ENCODE results near the gene CRELD1. TPM values are rescaled to one million over a fixed set of nuclear protein-coding genes. Genes with fewer than 3 reads are reported as not detected.
"Not testable (repeated sequence)": the region's sequence is repeated elsewhere in the genome, so short reads cannot be mapped to it uniquely, and the experiment has no call there.

CRELD1 gene
- total RNA-seq, 1 donor = 22.1 TPM

DNA sequence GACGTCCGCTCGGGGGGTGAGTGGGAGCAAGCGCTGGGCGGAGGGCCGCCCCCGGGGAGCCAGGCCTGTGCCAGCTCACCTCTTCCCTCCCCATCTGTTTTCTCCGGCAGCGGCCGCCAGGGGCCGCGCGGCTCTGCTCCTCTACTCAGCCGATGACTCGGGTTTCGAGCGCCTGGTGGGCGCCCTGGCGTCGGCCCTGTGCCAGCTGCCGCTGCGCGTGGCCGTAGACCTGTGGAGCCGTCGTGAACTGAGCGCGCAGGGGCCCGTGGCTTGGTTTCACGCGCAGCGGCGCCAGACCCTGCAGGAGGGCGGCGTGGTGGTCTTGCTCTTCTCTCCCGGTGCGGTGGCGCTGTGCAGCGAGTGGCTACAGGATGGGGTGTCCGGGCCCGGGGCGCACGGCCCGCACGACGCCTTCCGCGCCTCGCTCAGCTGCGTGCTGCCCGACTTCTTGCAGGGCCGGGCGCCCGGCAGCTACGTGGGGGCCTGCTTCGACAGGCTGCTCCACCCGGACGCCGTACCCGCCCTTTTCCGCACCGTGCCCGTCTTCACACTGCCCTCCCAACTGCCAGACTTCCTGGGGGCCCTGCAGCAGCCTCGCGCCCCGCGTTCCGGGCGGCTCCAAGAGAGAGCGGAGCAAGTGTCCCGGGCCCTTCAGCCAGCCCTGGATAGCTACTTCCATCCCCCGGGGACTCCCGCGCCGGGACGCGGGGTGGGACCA, 632 bp upstream of the CRELD1 start:
- DNase-seq (ENCODE audit: low read depth in 2 of 3, low spot score in 2 of 3) = peak; percentile 75 to 94 (median 94)

DNA sequence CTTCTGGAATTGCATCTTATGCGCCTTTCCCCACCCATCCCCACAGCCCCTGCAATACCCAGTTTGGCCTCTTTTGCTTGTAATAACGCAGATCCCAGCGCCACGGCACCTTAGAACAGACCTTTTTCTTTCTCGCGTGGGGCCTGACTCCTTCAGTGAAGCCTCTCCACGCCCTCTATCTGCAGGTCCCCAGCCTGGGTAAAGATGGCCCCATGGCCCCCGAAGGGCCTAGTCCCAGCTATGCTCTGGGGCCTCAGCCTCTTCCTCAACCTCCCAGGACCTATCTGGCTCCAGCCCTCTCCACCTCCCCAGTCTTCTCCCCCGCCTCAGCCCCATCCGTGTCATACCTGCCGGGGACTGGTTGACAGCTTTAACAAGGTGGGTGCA, 594 bp downstream of the CRELD1 start:
- peak in 1 of 3 donors; percentile 68 for DNase-seq (ENCODE audit: low read depth in 2 of 3, low spot score in 2 of 3)

DNA sequence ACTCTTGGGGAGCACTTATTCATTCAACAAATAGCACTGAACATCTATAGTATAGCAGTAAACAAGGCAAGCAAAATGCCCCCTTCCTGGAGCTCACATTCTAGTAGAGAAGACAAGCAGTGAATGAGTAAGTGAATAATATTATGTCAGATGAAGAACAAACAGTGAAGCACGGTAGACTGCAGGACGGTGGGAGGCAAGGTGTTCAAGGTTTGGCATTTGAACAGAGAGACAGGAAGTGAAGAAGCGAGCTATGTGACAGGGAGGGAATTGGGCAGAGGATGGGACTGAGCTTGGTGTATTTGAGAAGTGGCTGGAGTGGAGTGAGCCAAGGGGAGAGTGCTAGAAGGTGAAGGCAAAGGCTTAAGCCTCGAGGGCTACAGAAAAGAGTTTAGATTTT, 1.4 kb downstream of the CRELD1 start:
- DNase-seq (ENCODE audit: low read depth in 2 of 3, low spot score in 2 of 3) = no peak

DNA sequence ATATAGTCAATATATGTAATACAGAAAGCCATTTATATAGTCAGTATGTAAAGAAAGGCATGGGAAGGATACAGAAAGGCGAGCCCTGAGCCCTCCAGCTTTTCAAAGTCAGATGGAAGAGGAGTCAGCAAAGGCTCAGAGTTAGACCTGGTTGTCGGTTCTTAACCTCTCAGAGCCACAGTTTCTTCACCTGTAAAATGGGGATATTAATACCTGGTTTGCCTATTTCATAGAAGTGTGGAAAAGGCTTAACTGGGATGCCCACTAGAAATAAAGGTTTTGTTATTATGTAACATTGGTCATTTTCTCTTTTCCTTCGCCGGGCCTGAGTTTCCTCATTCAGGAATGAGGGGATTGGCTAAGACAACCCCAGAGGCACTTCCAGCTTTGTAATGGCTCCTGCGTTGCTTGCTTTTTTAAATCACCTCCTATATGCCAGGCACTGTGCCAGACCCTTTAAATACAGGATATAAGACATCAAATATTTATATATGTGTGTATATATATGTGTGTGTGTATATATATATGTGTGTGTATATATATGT, 2.4 kb downstream of the CRELD1 start:
- DNase-seq (ENCODE audit: low read depth in 2 of 3, low spot score in 2 of 3) = no peak

DNA sequence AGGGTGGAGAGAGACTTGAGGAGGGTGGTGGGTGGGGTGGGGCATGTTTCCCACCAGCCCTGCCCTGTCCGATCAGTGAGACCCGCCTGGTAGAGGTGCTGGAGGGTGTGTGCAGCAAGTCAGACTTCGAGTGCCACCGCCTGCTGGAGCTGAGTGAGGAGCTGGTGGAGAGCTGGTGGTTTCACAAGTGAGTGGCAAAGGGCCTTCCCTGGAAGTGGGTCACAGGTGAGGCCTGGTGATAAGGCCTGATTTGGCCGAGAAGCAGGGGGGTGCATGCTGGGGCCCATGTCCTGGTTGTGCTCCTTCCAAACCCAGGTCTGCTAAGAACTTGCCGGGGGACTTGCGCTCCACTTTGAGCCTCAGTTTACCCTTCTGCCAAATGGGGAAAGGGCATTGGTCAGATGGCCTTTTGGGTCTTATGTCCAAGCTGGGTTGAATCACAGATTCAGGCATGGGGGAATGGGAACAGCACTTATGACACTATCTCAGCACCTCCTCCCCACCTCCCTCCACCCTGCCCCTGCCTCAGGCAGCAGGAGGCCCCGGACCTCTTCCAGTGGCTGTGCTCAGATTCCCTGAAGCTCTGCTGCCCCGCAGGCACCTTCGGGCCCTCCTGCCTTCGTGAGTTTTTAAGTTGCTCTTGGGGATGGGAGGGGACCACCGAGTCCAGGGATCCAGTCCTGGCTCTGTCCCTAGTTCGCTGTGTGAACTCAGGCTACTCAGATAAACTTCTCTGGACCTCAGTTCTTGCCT, 4.0 kb downstream of the CRELD1 start:
- DNase-seq (ENCODE audit: low read depth in 2 of 3, low spot score in 2 of 3) = no peak

DNA sequence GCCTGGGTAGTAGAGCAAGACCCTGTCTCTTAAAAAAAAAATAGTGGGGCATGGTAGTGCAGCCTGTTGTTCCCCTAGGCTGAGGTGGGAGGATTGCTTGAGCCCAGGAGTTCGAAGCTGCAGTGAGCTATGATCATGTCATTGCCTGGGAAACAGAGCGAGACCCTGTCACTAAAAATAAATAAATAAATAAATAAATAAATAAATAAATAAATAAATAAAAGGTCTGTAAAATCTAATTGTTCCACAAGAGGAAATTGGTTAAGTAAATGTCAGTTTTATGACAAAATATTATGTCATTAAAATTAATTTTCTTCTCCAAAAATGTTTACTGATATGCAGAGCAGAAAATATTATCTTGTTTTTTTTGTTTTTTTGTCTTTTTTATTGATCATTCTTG, 5.3 kb downstream of the CRELD1 start:
- no peak for DNase-seq (ENCODE audit: low read depth in 2 of 3, low spot score in 2 of 3)

DNA sequence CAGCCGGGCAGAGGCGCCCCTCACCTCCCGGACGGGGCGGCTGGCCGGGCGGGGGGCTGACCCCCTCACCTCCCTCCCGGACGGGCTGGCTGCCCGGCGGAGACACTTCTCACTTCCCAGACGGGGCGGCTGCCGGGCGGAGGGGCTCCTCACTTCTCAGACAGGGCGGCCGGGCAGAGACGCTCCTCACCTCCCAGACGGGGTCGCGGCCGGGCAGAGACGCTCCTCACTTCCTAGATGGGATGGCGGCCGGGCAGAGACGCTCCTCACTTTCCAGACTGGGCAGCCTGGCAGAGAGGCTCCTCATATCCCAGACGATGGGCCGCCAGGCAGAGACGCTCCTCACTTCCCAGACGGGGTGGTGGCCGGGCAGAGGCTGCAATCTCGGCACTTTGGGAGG, 6.3 kb downstream of the CRELD1 start:
- DNase-seq (ENCODE audit: low read depth in 2 of 3, low spot score in 2 of 3) = not testable (repeated sequence)

DNA sequence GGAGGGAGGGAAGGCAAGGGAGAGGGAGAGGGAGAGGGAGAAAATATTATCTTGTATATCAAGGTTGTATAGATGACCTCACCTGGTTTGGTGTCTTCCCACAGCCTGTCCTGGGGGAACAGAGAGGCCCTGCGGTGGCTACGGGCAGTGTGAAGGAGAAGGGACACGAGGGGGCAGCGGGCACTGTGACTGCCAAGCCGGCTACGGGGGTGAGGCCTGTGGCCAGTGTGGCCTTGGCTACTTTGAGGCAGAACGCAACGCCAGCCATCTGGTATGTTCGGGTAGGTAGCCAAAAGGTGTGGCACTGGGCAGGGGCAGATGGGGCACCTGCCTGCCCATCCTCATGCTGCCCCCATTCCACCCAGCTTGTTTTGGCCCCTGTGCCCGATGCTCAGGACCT, 7.1 kb downstream of the CRELD1 start:
- no peak for DNase-seq (ENCODE audit: low read depth in 2 of 3, low spot score in 2 of 3)

DNA sequence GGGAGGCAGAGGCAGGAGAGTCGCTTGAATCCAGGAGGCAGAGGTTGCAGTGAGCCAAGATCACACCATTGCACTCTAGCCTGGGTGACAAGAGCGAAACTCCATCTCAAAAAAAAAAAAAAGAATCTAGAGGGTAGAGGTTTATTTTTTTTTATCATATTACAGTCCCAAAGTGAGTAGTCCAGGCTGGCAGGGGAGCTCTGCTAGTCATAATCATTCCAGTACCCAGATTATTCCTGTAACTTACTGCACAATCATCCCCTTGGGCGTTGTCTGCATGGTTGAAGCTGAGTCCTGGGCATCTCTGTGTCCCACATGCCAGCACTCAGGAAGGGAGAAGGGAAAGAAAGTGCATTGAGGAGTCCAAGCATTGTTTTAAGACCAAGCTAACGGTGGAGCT, 8.5 kb downstream of the CRELD1 start:
- DNase-seq (ENCODE audit: low read depth in 2 of 3, low spot score in 2 of 3) = no peak

DNA sequence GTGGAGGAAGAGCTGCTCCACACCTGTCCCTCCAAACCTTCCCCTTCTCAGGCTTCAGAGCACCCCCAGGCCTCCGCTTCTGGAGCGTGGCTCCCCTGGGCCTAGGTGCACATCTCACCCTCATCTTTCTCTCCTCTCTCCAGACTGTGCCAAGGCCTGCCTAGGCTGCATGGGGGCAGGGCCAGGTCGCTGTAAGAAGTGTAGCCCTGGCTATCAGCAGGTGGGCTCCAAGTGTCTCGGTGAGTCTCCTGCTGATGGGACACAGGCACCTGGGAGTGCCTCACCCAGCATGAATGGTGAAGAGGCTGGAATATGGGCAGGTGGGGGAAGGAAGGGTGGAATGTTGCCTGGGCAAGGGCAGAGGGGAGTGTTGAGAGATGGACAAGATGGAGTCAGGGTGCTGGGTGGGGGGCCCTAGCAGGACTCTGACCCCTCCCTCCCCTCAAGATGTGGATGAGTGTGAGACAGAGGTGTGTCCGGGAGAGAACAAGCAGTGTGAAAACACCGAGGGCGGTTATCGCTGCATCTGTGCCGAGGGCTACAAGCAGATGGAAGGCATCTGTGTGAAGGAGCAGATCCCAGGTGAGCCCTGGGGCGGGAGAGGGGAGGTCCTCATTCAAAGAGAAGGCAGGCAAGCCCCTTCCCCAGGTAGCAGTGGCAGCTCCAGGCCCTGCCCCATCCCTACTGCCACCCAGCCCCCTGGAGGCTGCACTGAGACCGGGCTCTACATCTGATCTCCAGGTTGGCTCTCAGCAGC, 9.5 kb downstream of the CRELD1 start:
- no peak for DNase-seq (ENCODE audit: low read depth in 2 of 3, low spot score in 2 of 3)

DNA sequence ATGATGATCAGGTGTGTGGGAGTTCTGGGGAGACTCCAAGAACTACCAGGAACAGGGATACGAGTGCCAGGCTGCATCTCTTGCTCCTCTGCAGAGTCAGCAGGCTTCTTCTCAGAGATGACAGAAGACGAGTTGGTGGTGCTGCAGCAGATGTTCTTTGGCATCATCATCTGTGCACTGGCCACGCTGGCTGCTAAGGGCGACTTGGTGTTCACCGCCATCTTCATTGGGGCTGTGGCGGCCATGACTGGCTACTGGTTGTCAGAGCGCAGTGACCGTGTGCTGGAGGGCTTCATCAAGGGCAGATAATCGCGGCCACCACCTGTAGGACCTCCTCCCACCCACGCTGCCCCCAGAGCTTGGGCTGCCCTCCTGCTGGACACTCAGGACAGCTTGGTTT, 10.6 kb downstream of the CRELD1 start:
- no peak for DNase-seq (ENCODE audit: low read depth in 2 of 3, low spot score in 2 of 3)

DNA sequence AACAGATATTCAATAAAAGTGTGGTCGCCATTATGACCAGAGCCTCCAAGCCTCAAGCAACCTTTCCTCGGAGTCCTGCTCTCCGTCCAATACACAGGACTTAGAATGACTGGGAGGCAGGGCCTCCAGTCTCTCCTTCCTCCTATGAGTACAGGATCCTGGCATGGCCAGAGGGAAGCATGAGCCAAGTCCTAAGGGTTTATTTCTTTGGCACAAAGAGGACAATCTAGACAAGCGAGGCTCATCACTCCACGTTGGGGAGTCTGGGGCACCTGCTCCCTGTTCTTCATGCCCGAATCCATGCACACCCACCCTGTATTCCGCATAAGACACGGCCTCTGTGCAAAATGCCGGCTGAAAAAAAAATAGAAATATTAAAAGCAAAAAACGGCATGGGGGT, 11.7 kb downstream of the CRELD1 start:
- no peak for DNase-seq (ENCODE audit: low read depth in 2 of 3, low spot score in 2 of 3)

DNA sequence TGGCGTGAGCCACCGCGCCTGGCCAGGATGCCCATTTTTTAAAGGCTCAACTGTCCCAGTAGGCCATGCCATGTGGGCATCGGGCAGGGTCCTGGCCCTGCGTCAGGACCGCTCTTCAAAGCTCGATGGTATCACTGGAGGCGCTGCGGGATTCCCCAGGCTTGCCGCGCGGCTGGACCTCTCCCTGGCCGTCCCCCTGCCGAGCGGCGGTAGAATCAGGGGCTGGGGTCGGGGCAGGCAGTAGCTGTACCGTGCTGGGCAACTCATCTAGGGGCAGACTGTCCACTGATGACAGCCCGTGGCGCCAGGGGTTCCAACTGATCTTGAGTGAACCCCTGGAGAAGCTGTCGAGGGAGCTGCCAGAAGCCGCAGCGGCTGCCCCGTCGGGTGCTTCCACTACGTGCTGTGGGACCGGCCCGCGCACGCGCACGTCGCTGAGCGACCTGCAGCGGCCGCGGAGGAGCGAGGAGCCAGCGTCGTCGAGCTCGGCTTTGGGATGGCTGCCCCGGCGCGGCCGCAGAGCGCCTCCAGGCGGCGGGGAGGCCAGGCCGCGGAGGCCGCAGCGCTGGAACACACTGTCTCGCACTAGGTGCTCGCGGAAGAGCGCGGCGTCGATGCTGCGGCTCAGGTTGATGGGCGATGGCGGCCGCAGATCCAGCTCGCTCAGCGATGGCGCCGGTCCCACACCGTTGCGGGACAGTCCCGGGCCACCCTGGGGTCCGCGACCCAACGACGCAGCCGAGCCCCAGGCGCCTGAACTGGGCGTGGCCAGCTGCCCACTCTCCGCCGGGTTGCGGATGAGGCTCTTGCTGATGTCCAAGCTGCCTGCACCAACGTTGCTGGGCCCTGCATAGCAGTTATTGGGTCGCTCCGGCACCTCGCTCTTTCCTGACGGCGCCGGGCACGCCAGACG, 12.7 kb downstream of the CRELD1 start:
- peak; percentile 41 to 90 (median 86) for DNase-seq (ENCODE audit: low read depth in 2 of 3, low spot score in 2 of 3)

DNA sequence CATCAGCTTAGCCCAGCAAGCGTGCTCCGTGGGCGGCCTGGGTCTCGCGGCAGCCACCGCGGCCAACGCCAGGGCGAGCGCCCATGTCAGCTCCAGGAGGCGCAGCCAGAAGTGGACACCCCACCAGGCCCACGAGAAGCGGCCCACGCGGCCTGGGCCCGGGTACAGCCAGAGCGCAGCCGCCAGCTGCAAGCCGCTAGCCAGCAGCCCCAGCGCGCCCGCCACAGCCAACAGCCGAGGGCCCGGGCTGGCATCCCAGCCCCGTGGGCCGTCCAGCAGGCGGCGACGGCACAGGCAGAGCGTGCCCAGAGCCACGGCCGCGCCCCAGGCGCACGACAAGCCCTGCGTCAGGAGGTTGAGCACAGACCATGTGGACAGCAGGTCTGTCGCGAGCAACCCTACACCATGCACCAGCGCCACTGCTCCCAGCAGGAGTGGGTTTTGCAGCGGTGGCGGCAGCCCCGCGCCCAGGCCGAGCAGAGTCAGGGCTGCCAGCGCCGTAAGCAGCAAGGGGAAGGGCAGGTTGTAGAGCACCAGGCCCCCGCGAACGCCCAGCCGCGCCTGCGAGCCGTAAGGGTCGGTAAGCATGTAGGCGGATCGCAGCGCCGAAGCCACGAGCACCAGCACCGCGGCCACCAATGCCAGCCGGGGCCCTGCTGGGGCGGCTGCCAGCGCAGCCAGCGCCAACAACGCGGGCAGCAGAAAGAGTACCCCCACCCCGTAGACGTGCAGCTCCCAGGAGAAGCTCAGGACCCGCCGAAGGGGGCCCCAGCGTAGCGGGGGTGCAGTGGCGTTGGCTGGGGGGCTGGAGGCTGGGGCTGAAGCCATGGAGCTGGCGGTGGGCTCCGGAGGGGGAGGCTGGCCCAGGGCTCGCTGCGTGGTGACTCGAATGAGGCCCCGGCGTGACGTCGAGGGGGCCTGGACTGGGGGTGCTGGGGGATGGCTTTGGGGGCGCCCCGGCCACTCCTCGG, 13.7 kb downstream of the CRELD1 start:
- no peak for DNase-seq (ENCODE audit: low read depth in 2 of 3, low spot score in 2 of 3)

DNA sequence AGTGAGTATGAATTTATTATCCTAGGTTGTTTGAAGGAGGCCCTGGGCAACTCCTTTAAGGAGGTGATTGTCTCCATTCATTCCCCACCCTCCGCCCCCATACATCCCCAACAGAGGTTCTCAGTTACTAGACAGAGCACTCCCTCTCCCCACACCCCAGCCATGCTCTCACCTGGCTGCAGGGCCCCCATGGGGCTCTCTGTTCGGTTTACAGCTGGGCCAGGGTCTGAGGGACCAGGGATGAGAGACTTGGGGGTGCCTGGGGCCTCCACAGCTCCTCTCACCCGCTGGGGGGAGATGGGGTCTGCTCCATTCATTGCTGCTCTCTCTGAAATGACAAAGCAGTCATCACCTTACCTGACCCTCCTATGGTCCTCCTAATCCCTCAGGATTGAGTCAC, 15.0 kb downstream of the CRELD1 start:
- DNase-seq (ENCODE audit: low read depth in 2 of 3, low spot score in 2 of 3) = no peak

DNA sequence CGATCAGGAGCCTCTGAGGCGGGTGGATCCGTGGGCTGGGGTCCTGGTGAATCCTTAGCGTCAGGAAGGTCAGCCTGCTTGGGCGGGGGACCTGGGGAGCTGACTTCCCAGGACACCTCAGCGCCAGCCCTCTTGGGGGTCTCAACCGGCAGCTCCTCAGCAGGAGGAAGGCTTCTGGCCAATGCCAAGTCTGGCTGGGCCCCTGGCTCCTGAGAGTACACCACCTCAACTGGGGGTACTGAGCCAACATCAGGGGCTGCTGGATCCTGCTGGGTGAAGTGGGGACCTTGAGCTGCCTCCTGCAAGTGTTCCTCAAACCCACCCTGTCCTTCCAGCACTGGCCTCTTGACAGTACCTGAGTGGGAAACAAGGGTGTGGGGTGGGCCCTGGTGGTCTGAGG, 15.5 kb downstream of the CRELD1 start:
- no peak for DNase-seq (ENCODE audit: low read depth in 2 of 3, low spot score in 2 of 3)

DNA sequence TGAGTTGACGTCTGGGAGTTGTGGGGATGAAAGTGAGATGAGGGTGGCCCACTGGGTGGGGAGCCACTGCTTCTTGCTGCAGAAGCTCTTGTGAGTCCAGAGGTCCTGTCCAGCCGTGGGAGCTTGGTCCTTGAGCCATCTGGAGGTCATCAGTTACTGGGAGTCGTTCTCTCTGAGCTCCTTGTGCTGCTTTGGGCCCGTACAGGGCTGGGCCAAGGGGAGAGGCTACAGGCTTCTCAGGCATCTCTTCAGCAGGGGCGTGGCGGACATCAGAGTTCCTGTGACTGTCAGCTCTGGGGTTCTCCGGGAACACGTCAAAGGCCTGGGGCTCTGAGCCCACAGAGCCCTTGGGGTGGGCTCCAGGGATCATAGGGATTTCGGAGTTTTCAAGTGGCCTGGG, 16.0 kb downstream of the CRELD1 start:
- DNase-seq (ENCODE audit: low read depth in 2 of 3, low spot score in 2 of 3) = no peak

DNA sequence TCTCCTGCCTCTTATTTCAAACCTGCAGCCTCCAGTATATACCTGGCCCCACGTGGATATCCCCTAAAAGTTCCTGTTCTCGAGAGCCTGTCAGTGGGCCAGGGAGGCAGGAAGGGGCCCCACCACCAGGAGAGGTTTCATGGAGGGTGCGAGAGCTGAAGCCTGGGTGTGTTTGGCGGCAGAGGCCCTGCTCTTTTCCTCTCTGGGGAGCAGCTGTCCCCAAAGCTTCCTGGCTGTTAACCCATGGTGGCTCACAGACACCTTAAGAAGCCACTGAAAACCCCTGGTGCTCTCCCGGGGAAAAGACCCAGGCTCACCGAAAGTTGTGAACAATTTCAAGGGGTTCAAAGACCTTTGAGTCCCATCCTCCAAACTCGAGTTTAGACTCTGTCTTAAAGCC, 17.5 kb downstream of the CRELD1 start:
- DNase-seq (ENCODE audit: low read depth in 2 of 3, low spot score in 2 of 3) = peak in 1 of 3 donors; percentile 21

DNA sequence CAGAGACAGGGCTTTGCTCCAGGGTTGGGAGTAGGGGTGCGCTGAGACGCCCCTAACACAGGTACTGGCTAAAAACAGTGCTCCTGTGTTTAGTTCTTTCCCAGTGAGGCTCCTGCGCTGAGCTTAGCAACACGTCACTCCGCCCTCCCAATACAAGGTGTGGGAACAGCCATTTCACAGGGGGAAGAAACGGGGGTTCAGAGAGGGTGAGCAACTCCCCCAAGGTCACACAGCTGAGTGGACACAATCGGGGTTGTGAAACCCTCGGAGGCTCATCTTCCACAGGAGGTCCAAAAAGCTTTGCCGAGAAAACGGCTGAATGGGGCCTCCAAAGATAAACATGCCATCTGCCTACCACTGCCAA, 17.9 kb downstream of the CRELD1 start:
- DNase-seq (ENCODE audit: low read depth in 2 of 3, low spot score in 2 of 3) = no peak
